GM12878 (cell line): ENCODE measurements around the gene CHID1. TPM values are rescaled to one million over a fixed set of nuclear protein-coding genes. Genes with fewer than 3 reads are reported as not detected.

Experiments
- ATF7 ChIP-seq: fragments of 450-650 bp; IDR thresholded peaks from 2 replicates; pipeline ENCODE4 v1.6.1; 2016; ENCODE audit warnings: low read depth, mild to moderate bottlenecking
- BCL11A ChIP-seq: IDR thresholded peaks from 2 replicates; pipeline ENCODE4 v1.6.1; 2011; ENCODE audit warnings: low read depth, low read length
- CEBPZ ChIP-seq: fragments of 150-350 bp; IDR thresholded peaks from 2 replicates; pipeline ENCODE4 v1.6.1; 2016; ENCODE audit warnings: low read depth, low read length
- CHD1 ChIP-seq: IDR thresholded peaks from 2 replicates; pipeline ENCODE4 v1.6.1; 2012; ENCODE audit warnings: low read depth, low read length, improper control_type of control experiment
- CREB1 ChIP-seq: IDR thresholded peaks from 2 replicates; pipeline ENCODE4 v1.6.1; 2012; ENCODE audit warnings: low read depth, mild to moderate bottlenecking, inconsistent platforms
- EED ChIP-seq: sonication (generic); IDR thresholded peaks from 2 replicates; pipeline ENCODE4 v1.6.1; 2016; ENCODE audit warnings: antibody characterized with exemption, low read depth
- HCFC1 ChIP-seq: fragments of 150-350 bp; IDR thresholded peaks from 2 replicates; pipeline ENCODE4 v1.6.1; 2014; ENCODE audit warnings: low read length
- IKZF2 ChIP-seq, 2 experiments: fragments of 450-650 bp; IDR thresholded peaks; 2 replicates each; pipeline ENCODE4 v1.6.1; 2017; ENCODE audit warnings: mild to moderate bottlenecking in 2 of 2, moderate library complexity in 2 of 2
- JUNB ChIP-seq: IDR thresholded peaks from 2 replicates; pipeline ENCODE4 v1.6.1; 2016; ENCODE audit warnings: antibody characterized with exemption, mild to moderate bottlenecking
- MTA2 ChIP-seq: fragments of 450-650 bp; IDR thresholded peaks from 2 replicates; pipeline ENCODE4 v1.6.1; 2016; ENCODE audit warnings: low read depth, mild to moderate bottlenecking, moderate library complexity
- NBN ChIP-seq: fragments of 450-650 bp; IDR thresholded peaks from 2 replicates; pipeline ENCODE4 v1.6.1; 2016
- NR2C2 ChIP-seq: IDR thresholded peaks from 2 replicates; pipeline ENCODE4 v1.6.1; 2011; ENCODE audit warnings: borderline replicate concordance, low read depth; ENCODE audit not compliant: control insufficient read depth, insufficient read length
- NR2F1 ChIP-seq: fragments of 450-650 bp; conservative IDR thresholded peaks from 2 replicates; pipeline ENCODE4 v1.6.1; 2017; ENCODE audit warnings: mild to moderate bottlenecking
- POLR2A ChIP-seq: IDR thresholded peaks from 2 replicates; pipeline ENCODE4 v1.6.1; 2011; ENCODE audit warnings: low read depth, mild to moderate bottlenecking, low read length
- SMAD1 ChIP-seq: fragments of 450-650 bp; IDR thresholded peaks from 2 replicates; pipeline ENCODE4 v1.6.1; 2018; ENCODE audit warnings: mild to moderate bottlenecking, low read depth; ENCODE audit not compliant: partially characterized antibody
- SMAD5 ChIP-seq: IDR thresholded peaks from 2 replicates; pipeline ENCODE4 v1.6.1; 2016; ENCODE audit warnings: antibody characterized with exemption, low read depth
- SREBF1 ChIP-seq: IDR thresholded peaks from 2 replicates; pipeline ENCODE4 v1.6.1; 2012; ENCODE audit warnings: mild to moderate bottlenecking, low read length
- TBL1XR1 ChIP-seq: IDR thresholded peaks from 2 replicates; pipeline ENCODE4 v1.6.1; 2012; ENCODE audit warnings: low read depth, low read length, improper control_type of control experiment
- TCF3 ChIP-seq: IDR thresholded peaks from 2 replicates; pipeline ENCODE4 v1.6.1; 2012; ENCODE audit warnings: low read depth, mild to moderate bottlenecking, low read length, borderline replicate concordance; ENCODE audit not compliant: insufficient read depth
- WRNIP1 ChIP-seq: IDR thresholded peaks from 2 replicates; pipeline ENCODE4 v1.6.1; 2011; ENCODE audit warnings: low read depth, low read length, improper control_type of control experiment, borderline replicate concordance
- ZBTB4 ChIP-seq: fragments of 450-650 bp; formaldehyde crosslinking; IDR thresholded peaks from 2 replicates; pipeline ENCODE4 v1.4.0; 2022; ENCODE audit warnings: mild to moderate bottlenecking, moderate library complexity
- ZNF207 ChIP-seq: fragments of 450-650 bp; IDR thresholded peaks from 2 replicates; pipeline ENCODE4 v1.6.1; 2014; ENCODE audit warnings: antibody characterized with exemption, mild to moderate bottlenecking, borderline replicate concordance
- polyA plus RNA-seq, 11 experiments: library from polyadenylated mRNA; depleted of rRNA in 4 of 11; unstranded in 6 of 11; stranded (reverse) in 5 of 11; fragments of >200 nt; fragmentation: Nextera tagmentation in 4 of 11; fragmentation: Illumina TruSeq in 1 of 11; extraction: Ambion mirVana in 4 of 11; extraction: Trizol in 1 of 11; gene quantifications; 1 replicate in 1 of 11; 2 replicates in 10 of 11; pipeline versions ENCODE4 v1.2.1 to v1.2.3, GENCODE V29; 2011 to 2016; ENCODE audit warnings: inconsistent platforms in 2 of 11, missing spikeins in 2 of 11, low read depth in 1 of 11
- total RNA-seq, 4 experiments: library from RNA; depleted of rRNA in 3 of 4; stranded (reverse); fragments of >200 nt in 3 of 4; fragmentation: Illumina TruSeq in 1 of 4; extraction: Trizol in 1 of 4; gene quantifications; 2 replicates each; pipeline versions ENCODE4 v1.2.1 to v1.2.3, GENCODE V29; 2013 to 2021
- TF ChIP-seq, protein P1 (sequence below): fragments of 450-650 bp; IDR thresholded peaks from 2 replicates; pipeline ENCODE4 v1.6.1; 2017; ENCODE audit warnings: mild to moderate bottlenecking

CHID1 gene
- total and polyA plus RNA-seq, 10 of the 15 experiments (the other 5 are each of a cell fraction or from before 2014, with no cell fraction given) = 4.8 to 75.2 (median 30.1) TPM

DNA sequence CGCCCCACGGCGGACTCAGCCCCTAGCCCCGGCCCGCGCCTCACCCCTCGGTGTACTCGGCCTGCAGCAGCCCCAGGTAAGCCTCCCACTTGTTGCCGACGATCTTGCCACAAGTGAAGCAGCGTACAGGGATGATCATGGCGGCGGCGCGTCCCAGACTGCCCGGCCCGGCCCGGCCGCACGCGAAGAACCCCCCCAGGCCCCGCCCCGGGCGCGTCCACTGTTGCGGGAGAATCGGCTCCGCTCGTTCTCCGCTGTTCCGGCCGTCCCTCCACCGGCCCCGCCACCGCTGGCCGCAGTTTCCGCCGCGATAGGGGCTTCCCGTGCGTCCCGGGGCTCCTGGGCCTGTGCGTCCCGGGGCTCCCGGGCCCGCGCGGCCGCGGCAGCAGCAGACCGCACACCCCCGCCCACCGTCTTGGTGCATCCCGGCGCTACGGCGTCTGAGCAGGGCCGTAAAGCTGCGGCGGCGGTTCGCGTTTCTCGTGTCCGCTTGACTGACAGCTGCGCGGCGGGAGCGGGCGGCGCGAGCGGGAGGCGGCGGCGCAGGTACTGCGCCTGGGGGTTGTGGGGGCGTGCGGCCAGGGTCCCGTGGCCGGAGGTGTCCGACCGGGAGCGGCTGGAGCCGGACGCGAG lies 68.1 kb downstream of the CHID1 start, which contains the start of the genes POLR2L and TSPAN4 (continued):
- TF ChIP-seq TBL1XR1 (0 out of 2 replicates have a peak, but pooled peaks have one; percentile 7), ATF7 (peak; percentile 96), POLR2A (peak; percentile 100), SREBF1 (peak; percentile 95), HCFC1 (peak; percentile 65), CREB1 (0 out of 2 replicates have a peak, but pooled peaks have one; percentile 11), CHD1 (peak; percentile 98), TCF3 (peak; percentile 86), NBN (no peak), SMAD5 (peak; percentile 92), ZBTB4 (CRISPR knock-in tag) (no peak), NR2C2 (no peak), ZNF207 (peak; percentile 100), JUNB (no peak), CEBPZ (no peak), BCL11A (no peak), MTA2 (no peak), SMAD1 (no peak), NR2F1 (peak; percentile 79), WRNIP1 (no peak), IKZF2 (IDR thresholded peaks at IDR 0.05) (no peak), EED (no peak)
- TF ChIP-seq, protein P1, sequence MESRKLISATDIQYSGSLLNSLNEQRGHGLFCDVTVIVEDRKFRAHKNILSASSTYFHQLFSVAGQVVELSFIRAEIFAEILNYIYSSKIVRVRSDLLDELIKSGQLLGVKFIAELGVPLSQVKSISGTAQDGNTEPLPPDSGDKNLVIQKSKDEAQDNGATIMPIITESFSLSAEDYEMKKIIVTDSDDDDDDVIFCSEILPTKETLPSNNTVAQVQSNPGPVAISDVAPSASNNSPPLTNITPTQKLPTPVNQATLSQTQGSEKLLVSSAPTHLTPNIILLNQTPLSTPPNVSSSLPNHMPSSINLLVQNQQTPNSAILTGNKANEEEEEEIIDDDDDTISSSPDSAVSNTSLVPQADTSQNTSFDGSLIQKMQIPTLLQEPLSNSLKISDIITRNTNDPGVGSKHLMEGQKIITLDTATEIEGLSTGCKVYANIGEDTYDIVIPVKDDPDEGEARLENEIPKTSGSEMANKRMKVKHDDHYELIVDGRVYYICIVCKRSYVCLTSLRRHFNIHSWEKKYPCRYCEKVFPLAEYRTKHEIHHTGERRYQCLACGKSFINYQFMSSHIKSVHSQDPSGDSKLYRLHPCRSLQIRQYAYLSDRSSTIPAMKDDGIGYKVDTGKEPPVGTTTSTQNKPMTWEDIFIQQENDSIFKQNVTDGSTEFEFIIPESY = no peak
